ENCODE data around the gene SESN1.
A peak's percentile ranks its signal among the peaks of the same experiment; 100 is the strongest.

The SESN1 gene

GRCh38 chr6:108960601-108961000, 134.0 kb downstream of the SESN1 start:
- no peak overlapping the region for H3K4me2 ChIP-seq (ENCODE audit: low read depth, low read length, poor library complexity, severe bottlenecking)

GRCh38 chr6:108959972-108960582, 134.6 kb downstream of the SESN1 start:
- no peaks in the 10 kb centered on the region for H3F3A ChIP-seq (ENCODE audit: low read depth)
- TF ChIP-seq CTCF (conservative IDR thresholded peaks at IDR 0.05; ENCODE audit: low read length) (no peak), EZH2phosphoT487 (IDR thresholded peaks at IDR 0.05; ENCODE audit: borderline replicate concordance) (no peak)
- H3K9ac ChIP-seq (ENCODE audit: low read depth, low read length, poor library complexity, severe bottlenecking): peak overlapping the region; percentile 28
- H2AFZ ChIP-seq (ENCODE audit: low read length): peak overlapping the region; percentile 27; the same call in 1 of the 2 replicates
- no peaks in the 10 kb centered on the region for H3K79me2 ChIP-seq (ENCODE audit: insufficient read depth, low read length)
- no peaks in the 10 kb centered on the region for H3K9me2 ChIP-seq (replicated peaks; ENCODE audit: low read depth, low read length)
- no peaks in the 10 kb centered on the region for H3K36me3 ChIP-seq (ENCODE audit: insufficient read depth, low read length)
- no peak overlapping the region for H3K4me2 ChIP-seq (ENCODE audit: low read depth, low read length, poor library complexity, severe bottlenecking)
- no peaks in the 10 kb centered on the region for H3K9me3 ChIP-seq (ENCODE audit: insufficient read depth, low read depth, low read length)
- H3K4me1 ChIP-seq (ENCODE audit: insufficient read depth, low read length, poor library complexity, severe bottlenecking): peaks cover 23% of the 10 kb centered on the region
- no peak overlapping the region for H3K4me3 ChIP-seq (ENCODE audit: low read length, poor library complexity, severe bottlenecking)
- H3K27me3 ChIP-seq (ENCODE audit: insufficient read depth, low read length, poor library complexity, severe bottlenecking): no peaks in the 10 kb centered on the region
- no peaks in the 10 kb centered on the region for H4K20me1 ChIP-seq (ENCODE audit: insufficient read depth, low read length, poor library complexity, severe bottlenecking)

More at GRCh38 chr6:108960601-108961000, 134.0 kb downstream of the SESN1 start:
- no peak overlapping the region for H3K9ac ChIP-seq (ENCODE audit: low read depth, low read length, poor library complexity, severe bottlenecking)
- no peaks in the 10 kb centered on the region for H3F3A ChIP-seq (ENCODE audit: low read depth)
- H3K27me3 ChIP-seq (ENCODE audit: insufficient read depth, low read length, poor library complexity, severe bottlenecking): no peaks in the 10 kb centered on the region
- H3K36me3 ChIP-seq (ENCODE audit: insufficient read depth, low read length): no peaks in the 10 kb centered on the region
- 0 out of 2 replicates have a peak overlapping the region, but pooled peaks have one; percentile 12 for H2AFZ ChIP-seq (ENCODE audit: low read length)
- H3K9me3 ChIP-seq (ENCODE audit: insufficient read depth, low read depth, low read length): no peaks in the 10 kb centered on the region
- no peaks in the 10 kb centered on the region for H3K9me2 ChIP-seq (replicated peaks; ENCODE audit: low read depth, low read length)
- H4K20me1 ChIP-seq (ENCODE audit: insufficient read depth, low read length, poor library complexity, severe bottlenecking): no peaks in the 10 kb centered on the region
- H3K4me1 ChIP-seq (ENCODE audit: insufficient read depth, low read length, poor library complexity, severe bottlenecking): peaks cover 23% of the 10 kb centered on the region
- no peaks in the 10 kb centered on the region for H3K79me2 ChIP-seq (ENCODE audit: insufficient read depth, low read length)
- no peak for TF ChIP-seq CTCF (conservative IDR thresholded peaks at IDR 0.05; ENCODE audit: low read length)
- TF ChIP-seq EZH2phosphoT487 (IDR thresholded peaks at IDR 0.05; ENCODE audit: borderline replicate concordance): no peak
- H3K4me3 ChIP-seq (ENCODE audit: low read length, poor library complexity, severe bottlenecking): no peak overlapping the region

- no peaks in the 10 kb centered on the region for H3K79me2 ChIP-seq (ENCODE audit: insufficient read depth, low read length)
- no peaks in the 10 kb centered on the region for H3K27me3 ChIP-seq (ENCODE audit: insufficient read depth, low read length, poor library complexity, severe bottlenecking)
- H2AFZ ChIP-seq (ENCODE audit: low read length): peak overlapping the region; percentile 82
- H3K9me2 ChIP-seq (replicated peaks; ENCODE audit: low read depth, low read length): no peaks in the 10 kb centered on the region
- H3K4me1 ChIP-seq (ENCODE audit: insufficient read depth, low read length, poor library complexity, severe bottlenecking): peaks cover 23% of the 10 kb centered on the region
- H3K9me3 ChIP-seq (ENCODE audit: insufficient read depth, low read depth, low read length): no peaks in the 10 kb centered on the region
- H3K36me3 ChIP-seq (ENCODE audit: insufficient read depth, low read length): no peaks in the 10 kb centered on the region
- H3F3A ChIP-seq (ENCODE audit: low read depth): no peaks in the 10 kb centered on the region
- H3K4me3 ChIP-seq (ENCODE audit: low read length, poor library complexity, severe bottlenecking): no peak overlapping the region
- H3K4me2 ChIP-seq (ENCODE audit: low read depth, low read length, poor library complexity, severe bottlenecking): peak overlapping the region; percentile 39
- no peaks in the 10 kb centered on the region for H4K20me1 ChIP-seq (ENCODE audit: insufficient read depth, low read length, poor library complexity, severe bottlenecking)
- TF ChIP-seq CTCF (conservative IDR thresholded peaks at IDR 0.05; ENCODE audit: low read length) (0 out of 2 replicates have a peak, but pooled peaks have one; percentile 11), EZH2phosphoT487 (IDR thresholded peaks at IDR 0.05; ENCODE audit: borderline replicate concordance) (no peak)
- no peak overlapping the region for H3K9ac ChIP-seq (ENCODE audit: low read depth, low read length, poor library complexity, severe bottlenecking)
These were observed 135.5 kb downstream of the SESN1 start for GRCh38 chr6:108958900-108959770.
